PFSK-1 (cell line): ENCODE results near the gene PRPS2.

Experiments used
- FOXP2 ChIP-seq: optimal IDR thresholded peaks from 2 replicates; pipeline ENCODE3; 2011; ENCODE audit warnings: borderline replicate concordance, control low read depth, inconsistent platforms; ENCODE audit not compliant: insufficient read depth; ENCODE audit errors: extremely low read length, extremely low read depth
- POLR2AphosphoS5 ChIP-seq: IDR thresholded peaks from 2 replicates; pipeline ENCODE4 v1.6.1; 2012; ENCODE audit warnings: low read depth, mild to moderate bottlenecking, control low read depth, low read length, moderate library complexity
- SIN3A ChIP-seq: IDR thresholded peaks from 2 replicates; pipeline ENCODE4 v1.6.1; 2012; ENCODE audit warnings: mild to moderate bottlenecking, low read length, moderate library complexity, borderline replicate concordance; ENCODE audit not compliant: insufficient read depth
- TAF1 ChIP-seq: IDR thresholded peaks from 2 replicates; pipeline ENCODE4 v1.6.1; 2012; ENCODE audit warnings: low read length, control low read depth, borderline replicate concordance; ENCODE audit not compliant: insufficient read depth
- TF ChIP-seq, protein P1 (sequence below), 2 experiments: IDR thresholded peaks; 2 replicates each; pipeline versions ENCODE4 v1.6.1 to v1.8.0; 2011 to 2012; ENCODE audit warnings: low read depth in 2 of 2, low read length in 2 of 2, control low read depth in 1 of 2, inconsistent platforms in 1 of 2, mild to moderate bottlenecking in 1 of 2, moderate library complexity in 1 of 2; ENCODE audit not compliant: insufficient read depth in 1 of 2

Gene PRPS2

DNA sequence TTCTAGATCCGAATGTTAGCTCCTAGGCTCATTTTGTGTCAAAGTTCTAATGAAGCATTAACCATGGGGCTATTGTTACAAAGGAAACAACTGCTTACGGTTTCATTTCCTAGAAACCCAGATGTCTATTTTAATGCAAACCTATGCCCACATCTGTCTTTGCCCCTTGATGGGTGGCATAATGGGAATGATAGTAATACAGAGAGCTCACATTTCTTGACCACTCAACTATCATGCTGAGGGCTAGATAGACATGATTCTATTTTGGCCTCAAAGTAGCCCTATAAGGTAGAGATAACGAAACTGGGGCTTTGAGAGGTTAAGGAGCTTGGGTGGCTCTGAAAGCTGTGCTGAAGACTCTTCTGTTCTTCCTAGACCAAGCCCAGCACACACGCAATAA lies 77.5 kb downstream of the PRPS2 start:
- TF ChIP-seq SIN3A (no peak), POLR2AphosphoS5 (no peak), FOXP2 (no peak), TAF1 (no peak)
- TF ChIP-seq, protein P1, sequence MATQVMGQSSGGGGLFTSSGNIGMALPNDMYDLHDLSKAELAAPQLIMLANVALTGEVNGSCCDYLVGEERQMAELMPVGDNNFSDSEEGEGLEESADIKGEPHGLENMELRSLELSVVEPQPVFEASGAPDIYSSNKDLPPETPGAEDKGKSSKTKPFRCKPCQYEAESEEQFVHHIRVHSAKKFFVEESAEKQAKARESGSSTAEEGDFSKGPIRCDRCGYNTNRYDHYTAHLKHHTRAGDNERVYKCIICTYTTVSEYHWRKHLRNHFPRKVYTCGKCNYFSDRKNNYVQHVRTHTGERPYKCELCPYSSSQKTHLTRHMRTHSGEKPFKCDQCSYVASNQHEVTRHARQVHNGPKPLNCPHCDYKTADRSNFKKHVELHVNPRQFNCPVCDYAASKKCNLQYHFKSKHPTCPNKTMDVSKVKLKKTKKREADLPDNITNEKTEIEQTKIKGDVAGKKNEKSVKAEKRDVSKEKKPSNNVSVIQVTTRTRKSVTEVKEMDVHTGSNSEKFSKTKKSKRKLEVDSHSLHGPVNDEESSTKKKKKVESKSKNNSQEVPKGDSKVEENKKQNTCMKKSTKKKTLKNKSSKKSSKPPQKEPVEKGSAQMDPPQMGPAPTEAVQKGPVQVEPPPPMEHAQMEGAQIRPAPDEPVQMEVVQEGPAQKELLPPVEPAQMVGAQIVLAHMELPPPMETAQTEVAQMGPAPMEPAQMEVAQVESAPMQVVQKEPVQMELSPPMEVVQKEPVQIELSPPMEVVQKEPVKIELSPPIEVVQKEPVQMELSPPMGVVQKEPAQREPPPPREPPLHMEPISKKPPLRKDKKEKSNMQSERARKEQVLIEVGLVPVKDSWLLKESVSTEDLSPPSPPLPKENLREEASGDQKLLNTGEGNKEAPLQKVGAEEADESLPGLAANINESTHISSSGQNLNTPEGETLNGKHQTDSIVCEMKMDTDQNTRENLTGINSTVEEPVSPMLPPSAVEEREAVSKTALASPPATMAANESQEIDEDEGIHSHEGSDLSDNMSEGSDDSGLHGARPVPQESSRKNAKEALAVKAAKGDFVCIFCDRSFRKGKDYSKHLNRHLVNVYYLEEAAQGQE (IDR thresholded peaks at IDR 0.05; ENCODE audit: insufficient read depth in 1 of 2, low read depth in 2 of 2, low read length in 2 of 2): no peak

DNA sequence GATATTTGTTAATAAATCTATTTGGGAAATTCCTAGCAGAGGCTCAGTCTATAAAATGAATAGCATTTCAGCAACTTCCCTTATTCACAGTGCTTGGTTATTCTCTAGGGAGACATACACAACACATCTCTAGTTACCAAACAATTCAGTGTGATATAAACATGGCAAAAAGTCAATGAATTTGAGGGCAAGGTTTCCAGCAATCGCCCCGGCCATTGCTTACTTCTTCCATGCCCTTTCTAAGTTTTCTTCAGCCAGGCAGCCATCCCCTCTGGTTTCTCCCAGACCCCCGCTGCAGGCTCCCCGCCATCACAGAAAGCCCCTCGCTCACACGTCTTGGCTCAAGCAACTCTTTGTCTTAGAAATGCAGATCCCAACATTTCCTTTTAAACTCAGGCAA lies 80.0 kb downstream of the PRPS2 start:
- no peak for TF ChIP-seq FOXP2
- no peak for TF ChIP-seq POLR2AphosphoS5
- TF ChIP-seq, protein P1 (IDR thresholded peaks at IDR 0.05; ENCODE audit: insufficient read depth in 1 of 2, low read depth in 2 of 2, low read length in 2 of 2): no peak
- TF ChIP-seq TAF1: no peak
- no peak for TF ChIP-seq SIN3A

- TF ChIP-seq FOXP2 (no peak), SIN3A (no peak), TAF1 (no peak), POLR2AphosphoS5 (no peak)
- TF ChIP-seq, protein P1 (IDR thresholded peaks at IDR 0.05; ENCODE audit: insufficient read depth in 1 of 2, low read depth in 2 of 2, low read length in 2 of 2): no peak
Measured at GRCh38 chrX:12872741-12873140, 81.5 kb downstream of the PRPS2 start.
